ENCODE results near the gene ADGRV1.

Gene ADGRV1

GRCh38 chr5:90981821-90982220, 423.2 kb downstream of the ADGRV1 start:
- Histone ChIP-seq H3K4me3 (ENCODE audit: low read depth in 1 of 5, low read length in 5 of 5) (no peak overlapping the region), H3K9me3 (ENCODE audit: control insufficient read depth in 5 of 5, low read length in 5 of 5) (no peaks in the 10 kb centered on the region), H3K36me3 (ENCODE audit: control insufficient read depth in 5 of 5, insufficient read depth in 5 of 5, low read length in 5 of 5) (no peaks in the 10 kb centered on the region), H3K27ac (ENCODE audit: low read depth, low read length) (no peak overlapping the region), H3K9ac (ENCODE audit: low read length in 5 of 5) (no peak overlapping the region), H3K4me1 (ENCODE audit: control insufficient read depth in 5 of 5, insufficient read depth in 5 of 5, low read length in 5 of 5) (peaks cover 0 to 4% (median 0%) of the 10 kb centered on the region in 5 donors), H3K27me3 (ENCODE audit: control insufficient read depth in 5 of 5, insufficient read depth in 4 of 5, low read length in 5 of 5) (no peaks in the 10 kb centered on the region)

GRCh38 chr5:90982576-90982975, 424.0 kb downstream of the ADGRV1 start:
- Histone ChIP-seq H3K27me3 (ENCODE audit: control insufficient read depth in 5 of 5, insufficient read depth in 4 of 5, low read length in 5 of 5) (no peaks in the 10 kb centered on the region), H3K27ac (ENCODE audit: low read depth, low read length) (no peak overlapping the region), H3K9ac (ENCODE audit: low read length in 5 of 5) (no peak overlapping the region), H3K9me3 (ENCODE audit: control insufficient read depth in 5 of 5, low read length in 5 of 5) (no peaks in the 10 kb centered on the region), H3K36me3 (ENCODE audit: control insufficient read depth in 5 of 5, insufficient read depth in 5 of 5, low read length in 5 of 5) (no peaks in the 10 kb centered on the region), H3K4me1 (ENCODE audit: control insufficient read depth in 5 of 5, insufficient read depth in 5 of 5, low read length in 5 of 5) (peaks cover 0 to 4% (median 0%) of the 10 kb centered on the region in 5 donors), H3K4me3 (ENCODE audit: low read depth in 1 of 5, low read length in 5 of 5) (no peak overlapping the region)

DNA sequence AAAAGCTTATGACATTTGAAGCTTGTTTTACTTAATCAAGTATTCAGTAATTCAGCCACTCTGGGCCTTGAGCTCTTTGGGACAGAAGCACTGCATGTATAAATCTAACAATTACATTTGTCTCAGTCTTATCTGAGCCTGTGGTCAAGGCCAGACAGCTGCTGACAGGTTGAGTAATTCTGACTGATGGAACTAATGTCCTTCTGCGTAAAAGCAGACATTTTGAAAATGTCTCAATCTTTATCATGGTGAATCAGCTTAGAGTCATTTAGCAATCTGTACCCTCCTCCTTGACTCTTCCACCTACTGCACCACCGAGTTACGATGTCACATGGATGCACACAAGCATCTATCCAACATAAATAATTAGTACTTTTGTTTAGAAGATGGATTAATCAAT, 424.6 kb downstream of the ADGRV1 start:
- Histone ChIP-seq H3K9me3 (ENCODE audit: control insufficient read depth in 5 of 5, low read length in 5 of 5) (no peaks in the 10 kb centered on the region), H3K4me3 (ENCODE audit: low read depth in 1 of 5, low read length in 5 of 5) (no peak overlapping the region), H3K27ac (ENCODE audit: low read depth, low read length) (no peak overlapping the region), H3K9ac (ENCODE audit: low read length in 5 of 5) (no peak overlapping the region), H3K36me3 (ENCODE audit: control insufficient read depth in 5 of 5, insufficient read depth in 5 of 5, low read length in 5 of 5) (no peaks in the 10 kb centered on the region), H3K4me1 (ENCODE audit: control insufficient read depth in 5 of 5, insufficient read depth in 5 of 5, low read length in 5 of 5) (peaks cover 0 to 4% (median 0%) of the 10 kb centered on the region in 5 donors), H3K27me3 (ENCODE audit: control insufficient read depth in 5 of 5, insufficient read depth in 4 of 5, low read length in 5 of 5) (no peaks in the 10 kb centered on the region)

- H3K9ac ChIP-seq (ENCODE audit: low read length in 5 of 5) = no peak overlapping the region
- H3K9me3 ChIP-seq (ENCODE audit: control insufficient read depth in 5 of 5, low read length in 5 of 5) = no peaks in the 10 kb centered on the region
- H3K4me1 ChIP-seq (ENCODE audit: control insufficient read depth in 5 of 5, insufficient read depth in 5 of 5, low read length in 5 of 5) = peaks cover 0 to 4% (median 0%) of the 10 kb centered on the region in 5 donors
- no peaks in the 10 kb centered on the region for H3K36me3 ChIP-seq (ENCODE audit: control insufficient read depth in 5 of 5, insufficient read depth in 5 of 5, low read length in 5 of 5)
- H3K27me3 ChIP-seq (ENCODE audit: control insufficient read depth in 5 of 5, insufficient read depth in 4 of 5, low read length in 5 of 5) = no peaks in the 10 kb centered on the region
- H3K4me3 ChIP-seq (ENCODE audit: low read depth in 1 of 5, low read length in 5 of 5) = no peak overlapping the region
- no peak overlapping the region for H3K27ac ChIP-seq (ENCODE audit: low read depth, low read length)
Observed at GRCh38 chr5:90983711-90984124, 425.1 kb downstream of the ADGRV1 start.

- no peaks in the 10 kb centered on the region for H3K27me3 ChIP-seq (ENCODE audit: control insufficient read depth in 5 of 5, insufficient read depth in 4 of 5, low read length in 5 of 5)
- no peak overlapping the region for H3K9ac ChIP-seq (ENCODE audit: low read length in 5 of 5)
- H3K36me3 ChIP-seq (ENCODE audit: control insufficient read depth in 5 of 5, insufficient read depth in 5 of 5, low read length in 5 of 5) = no peaks in the 10 kb centered on the region
- H3K4me3 ChIP-seq (ENCODE audit: low read depth in 1 of 5, low read length in 5 of 5) = no peak overlapping the region
- H3K27ac ChIP-seq (ENCODE audit: low read depth, low read length) = no peak overlapping the region
- peaks cover 0 to 4% (median 0%) of the 10 kb centered on the region in 5 donors for H3K4me1 ChIP-seq (ENCODE audit: control insufficient read depth in 5 of 5, insufficient read depth in 5 of 5, low read length in 5 of 5)
- no peaks in the 10 kb centered on the region for H3K9me3 ChIP-seq (ENCODE audit: control insufficient read depth in 5 of 5, low read length in 5 of 5)
Observed at GRCh38 chr5:90985341-90985740, 426.7 kb downstream of the ADGRV1 start.

- no peak overlapping the region for H3K9ac ChIP-seq (ENCODE audit: low read length in 5 of 5)
- H3K36me3 ChIP-seq (ENCODE audit: control insufficient read depth in 5 of 5, insufficient read depth in 5 of 5, low read length in 5 of 5) = no peaks in the 10 kb centered on the region
- H3K9me3 ChIP-seq (ENCODE audit: control insufficient read depth in 5 of 5, low read length in 5 of 5) = no peaks in the 10 kb centered on the region
- H3K4me3 ChIP-seq (ENCODE audit: low read depth in 1 of 5, low read length in 5 of 5) = no peak overlapping the region
- H3K27me3 ChIP-seq (ENCODE audit: control insufficient read depth in 5 of 5, insufficient read depth in 4 of 5, low read length in 5 of 5) = no peaks in the 10 kb centered on the region
- no peak overlapping the region for H3K27ac ChIP-seq (ENCODE audit: low read depth, low read length)
- peaks cover 0 to 4% (median 0%) of the 10 kb centered on the region in 5 donors for H3K4me1 ChIP-seq (ENCODE audit: control insufficient read depth in 5 of 5, insufficient read depth in 5 of 5, low read length in 5 of 5)
Observed at GRCh38 chr5:90987726-90988125, 429.1 kb downstream of the ADGRV1 start.

DNA sequence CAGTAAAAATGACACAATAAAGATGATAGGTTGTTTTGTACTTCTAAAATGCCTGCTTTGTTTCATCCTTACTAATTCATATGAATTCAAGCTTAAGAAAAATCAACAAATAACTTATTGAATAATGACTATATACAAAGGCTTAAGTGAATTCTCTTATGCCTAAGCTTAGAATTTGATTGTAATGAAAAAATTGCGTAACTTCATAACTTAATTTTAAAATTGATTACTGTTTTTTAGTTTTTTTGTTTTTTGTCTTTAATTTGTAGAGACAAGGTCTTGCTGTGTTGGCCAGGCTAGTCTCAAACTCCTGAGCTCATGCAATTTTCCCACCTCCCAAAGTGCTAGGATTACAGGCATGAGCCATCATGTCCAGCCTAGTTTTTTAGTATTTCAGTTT, 432.6 kb downstream of the ADGRV1 start:
- peaks cover 2 to 4% (median 4%) of the 10 kb centered on the region in 5 donors for H3K9me3 ChIP-seq (ENCODE audit: control insufficient read depth in 5 of 5, low read length in 5 of 5)
- no peaks in the 10 kb centered on the region for H3K36me3 ChIP-seq (ENCODE audit: control insufficient read depth in 5 of 5, insufficient read depth in 5 of 5, low read length in 5 of 5)
- no peaks in the 10 kb centered on the region for H3K4me1 ChIP-seq (ENCODE audit: control insufficient read depth in 5 of 5, insufficient read depth in 5 of 5, low read length in 5 of 5)
- H3K27me3 ChIP-seq (ENCODE audit: control insufficient read depth in 5 of 5, insufficient read depth in 4 of 5, low read length in 5 of 5) = no peaks in the 10 kb centered on the region
- H3K4me3 ChIP-seq (ENCODE audit: low read depth in 1 of 5, low read length in 5 of 5) = no peak overlapping the region
- no peak overlapping the region for H3K27ac ChIP-seq (ENCODE audit: low read depth, low read length)
- H3K9ac ChIP-seq (ENCODE audit: low read length in 5 of 5) = no peak overlapping the region

GRCh38 chr5:90994796-90995195, 436.2 kb downstream of the ADGRV1 start:
- peaks cover 2 to 7% (median 4%) of the 10 kb centered on the region in 5 donors for H3K9me3 ChIP-seq (ENCODE audit: control insufficient read depth in 5 of 5, low read length in 5 of 5)
- no peak overlapping the region for H3K9ac ChIP-seq (ENCODE audit: low read length in 5 of 5)
- H3K27me3 ChIP-seq (ENCODE audit: control insufficient read depth in 5 of 5, insufficient read depth in 4 of 5, low read length in 5 of 5) = no peaks in the 10 kb centered on the region
- no peaks in the 10 kb centered on the region for H3K36me3 ChIP-seq (ENCODE audit: control insufficient read depth in 5 of 5, insufficient read depth in 5 of 5, low read length in 5 of 5)
- H3K4me1 ChIP-seq (ENCODE audit: control insufficient read depth in 5 of 5, insufficient read depth in 5 of 5, low read length in 5 of 5) = no peaks in the 10 kb centered on the region
- H3K27ac ChIP-seq (ENCODE audit: low read depth, low read length) = no peak overlapping the region
- H3K4me3 ChIP-seq (ENCODE audit: low read depth in 1 of 5, low read length in 5 of 5) = no peak overlapping the region

GRCh38 chr5:90996089-90996488, 437.5 kb downstream of the ADGRV1 start:
- Histone ChIP-seq H3K4me3 (ENCODE audit: low read depth in 1 of 5, low read length in 5 of 5) (no peak overlapping the region), H3K9ac (ENCODE audit: low read length in 5 of 5) (no peak overlapping the region), H3K27me3 (ENCODE audit: control insufficient read depth in 5 of 5, insufficient read depth in 4 of 5, low read length in 5 of 5) (no peaks in the 10 kb centered on the region), H3K4me1 (ENCODE audit: control insufficient read depth in 5 of 5, insufficient read depth in 5 of 5, low read length in 5 of 5) (no peaks in the 10 kb centered on the region), H3K9me3 (ENCODE audit: control insufficient read depth in 5 of 5, low read length in 5 of 5) (peaks cover 2 to 7% (median 4%) of the 10 kb centered on the region in 5 donors), H3K36me3 (ENCODE audit: control insufficient read depth in 5 of 5, insufficient read depth in 5 of 5, low read length in 5 of 5) (no peaks in the 10 kb centered on the region), H3K27ac (ENCODE audit: low read depth, low read length) (no peak overlapping the region)

- no peaks in the 10 kb centered on the region for H3K4me1 ChIP-seq (ENCODE audit: control insufficient read depth in 5 of 5, insufficient read depth in 5 of 5, low read length in 5 of 5)
- no peak overlapping the region for H3K4me3 ChIP-seq (ENCODE audit: low read depth in 1 of 5, low read length in 5 of 5)
- H3K27ac ChIP-seq (ENCODE audit: low read depth, low read length) = no peak overlapping the region
- no peaks in the 10 kb centered on the region for H3K27me3 ChIP-seq (ENCODE audit: control insufficient read depth in 5 of 5, insufficient read depth in 4 of 5, low read length in 5 of 5)
- H3K9me3 ChIP-seq (ENCODE audit: control insufficient read depth in 5 of 5, low read length in 5 of 5) = peaks cover 2 to 7% (median 4%) of the 10 kb centered on the region in 5 donors
- no peaks in the 10 kb centered on the region for H3K36me3 ChIP-seq (ENCODE audit: control insufficient read depth in 5 of 5, insufficient read depth in 5 of 5, low read length in 5 of 5)
- H3K9ac ChIP-seq (ENCODE audit: low read length in 5 of 5) = no peak overlapping the region
Observed at GRCh38 chr5:90997082-90997481, 438.5 kb downstream of the ADGRV1 start.

DNA sequence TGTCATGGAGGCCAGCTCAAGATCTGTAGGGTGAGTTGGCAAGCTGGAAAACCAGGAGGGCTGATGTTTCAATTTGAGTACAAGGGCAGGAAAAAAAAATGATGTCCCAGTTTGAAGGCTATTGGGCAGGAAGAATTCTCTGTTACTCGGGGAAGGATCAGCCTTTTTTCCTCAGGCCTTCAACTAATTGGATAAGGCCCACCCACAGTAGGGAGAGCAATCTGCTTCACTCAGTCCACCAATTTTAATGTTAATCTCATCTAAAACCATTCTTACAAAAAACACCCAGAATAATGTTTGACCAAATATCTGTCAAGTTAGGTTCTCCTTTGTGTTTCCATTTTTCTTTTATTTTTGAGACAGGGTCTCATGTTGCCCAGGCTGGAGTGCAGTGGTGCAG, 442.1 kb downstream of the ADGRV1 start:
- H3K27ac ChIP-seq (ENCODE audit: low read depth, low read length) = no peak overlapping the region
- H3K9me3 ChIP-seq (ENCODE audit: control insufficient read depth in 5 of 5, low read length in 5 of 5) = peaks cover 0 to 7% (median 3%) of the 10 kb centered on the region in 5 donors
- no peak overlapping the region for H3K9ac ChIP-seq (ENCODE audit: low read length in 5 of 5)
- no peaks in the 10 kb centered on the region for H3K27me3 ChIP-seq (ENCODE audit: control insufficient read depth in 5 of 5, insufficient read depth in 4 of 5, low read length in 5 of 5)
- H3K36me3 ChIP-seq (ENCODE audit: control insufficient read depth in 5 of 5, insufficient read depth in 5 of 5, low read length in 5 of 5) = no peaks in the 10 kb centered on the region
- no peak overlapping the region for H3K4me3 ChIP-seq (ENCODE audit: low read depth in 1 of 5, low read length in 5 of 5)
- no peaks in the 10 kb centered on the region for H3K4me1 ChIP-seq (ENCODE audit: control insufficient read depth in 5 of 5, insufficient read depth in 5 of 5, low read length in 5 of 5)
